IPS-15b (cell line): ENCODE data around the gene ADAMTSL3.

Experiments
- H3K27me3 ChIP-seq: one replicate; pipeline ENCODE4 v1.6.1; 2013; ENCODE audit warnings: low read length; ENCODE audit not compliant: control insufficient read depth, insufficient read depth
- H3K36me3 ChIP-seq: one replicate; pipeline ENCODE4 v1.6.1; 2013; ENCODE audit warnings: low read length; ENCODE audit not compliant: control insufficient read depth, insufficient read depth
- H3K4me1 ChIP-seq: one replicate; pipeline ENCODE4 v1.6.1; 2013; ENCODE audit warnings: mild to moderate bottlenecking, low read length; ENCODE audit not compliant: control insufficient read depth, insufficient read depth
- H3K4me3 ChIP-seq: one replicate; pipeline ENCODE4 v1.5.1; 2013; ENCODE audit warnings: low read depth, low read length
- H3K9ac ChIP-seq: one replicate; pipeline ENCODE4 v1.6.1; 2013; ENCODE audit warnings: low read depth, mild to moderate bottlenecking, low read length
- H3K9me3 ChIP-seq: one replicate; pipeline ENCODE4 v1.6.1; 2013; ENCODE audit warnings: mild to moderate bottlenecking, low read length; ENCODE audit not compliant: control insufficient read depth, insufficient read depth

ADAMTSL3 gene

DNA sequence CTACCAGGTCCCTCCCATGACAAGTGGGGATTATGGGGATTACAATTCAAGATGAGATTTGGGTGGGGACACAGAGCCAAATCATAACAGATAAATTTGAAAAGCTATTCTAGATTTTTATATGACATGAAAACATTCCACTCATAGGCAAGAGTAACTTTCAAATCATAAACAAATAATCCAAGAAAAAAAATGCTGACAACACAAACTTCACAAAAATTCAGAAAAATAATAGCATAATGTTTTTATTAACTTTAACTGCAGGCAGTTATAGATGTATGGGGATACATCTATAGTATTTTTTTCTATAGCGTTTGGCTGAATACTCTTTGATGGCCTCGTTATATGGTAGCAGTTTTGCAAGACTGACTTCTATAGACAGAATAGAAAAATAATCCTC lies 243.1 kb downstream of the ADAMTSL3 start:
- Histone ChIP-seq H3K27me3 (no peaks in the 10 kb centered on the region), H3K36me3 (no peaks in the 10 kb centered on the region), H3K9ac (no peak overlapping the region), H3K4me3 (no peak overlapping the region), H3K4me1 (no peaks in the 10 kb centered on the region), H3K9me3 (no peaks in the 10 kb centered on the region)

DNA sequence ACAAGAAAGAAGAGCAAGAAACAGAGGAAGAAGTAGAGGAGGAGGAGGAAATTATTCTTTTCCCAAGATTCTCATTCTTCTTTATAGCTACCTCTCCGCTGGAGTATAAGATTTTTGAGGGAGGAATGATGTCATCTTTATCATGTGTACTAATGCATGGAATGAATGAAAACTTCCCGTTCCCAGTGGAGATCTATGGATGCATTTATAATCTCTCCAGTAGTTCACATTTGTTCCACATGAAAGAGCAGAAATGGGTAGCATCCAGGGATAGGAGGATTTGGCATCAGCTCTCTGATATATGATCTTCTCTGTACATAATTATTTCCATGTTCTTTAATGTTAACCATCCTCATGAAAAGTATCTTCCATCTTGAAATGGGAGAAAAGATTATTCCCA lies 244.4 kb downstream of the ADAMTSL3 start:
- no peaks in the 10 kb centered on the region for H3K36me3 ChIP-seq
- H3K9me3 ChIP-seq = no peaks in the 10 kb centered on the region
- H3K4me3 ChIP-seq = no peak overlapping the region
- no peaks in the 10 kb centered on the region for H3K4me1 ChIP-seq
- H3K27me3 ChIP-seq = no peaks in the 10 kb centered on the region
- no peak overlapping the region for H3K9ac ChIP-seq

GRCh38 chr15:83899670-83900069 lies 245.7 kb downstream of the ADAMTSL3 start:
- no peaks in the 10 kb centered on the region for H3K4me1 ChIP-seq
- H3K9me3 ChIP-seq = no peaks in the 10 kb centered on the region
- no peak overlapping the region for H3K4me3 ChIP-seq
- no peak overlapping the region for H3K9ac ChIP-seq
- no peaks in the 10 kb centered on the region for H3K36me3 ChIP-seq
- H3K27me3 ChIP-seq = no peaks in the 10 kb centered on the region

DNA sequence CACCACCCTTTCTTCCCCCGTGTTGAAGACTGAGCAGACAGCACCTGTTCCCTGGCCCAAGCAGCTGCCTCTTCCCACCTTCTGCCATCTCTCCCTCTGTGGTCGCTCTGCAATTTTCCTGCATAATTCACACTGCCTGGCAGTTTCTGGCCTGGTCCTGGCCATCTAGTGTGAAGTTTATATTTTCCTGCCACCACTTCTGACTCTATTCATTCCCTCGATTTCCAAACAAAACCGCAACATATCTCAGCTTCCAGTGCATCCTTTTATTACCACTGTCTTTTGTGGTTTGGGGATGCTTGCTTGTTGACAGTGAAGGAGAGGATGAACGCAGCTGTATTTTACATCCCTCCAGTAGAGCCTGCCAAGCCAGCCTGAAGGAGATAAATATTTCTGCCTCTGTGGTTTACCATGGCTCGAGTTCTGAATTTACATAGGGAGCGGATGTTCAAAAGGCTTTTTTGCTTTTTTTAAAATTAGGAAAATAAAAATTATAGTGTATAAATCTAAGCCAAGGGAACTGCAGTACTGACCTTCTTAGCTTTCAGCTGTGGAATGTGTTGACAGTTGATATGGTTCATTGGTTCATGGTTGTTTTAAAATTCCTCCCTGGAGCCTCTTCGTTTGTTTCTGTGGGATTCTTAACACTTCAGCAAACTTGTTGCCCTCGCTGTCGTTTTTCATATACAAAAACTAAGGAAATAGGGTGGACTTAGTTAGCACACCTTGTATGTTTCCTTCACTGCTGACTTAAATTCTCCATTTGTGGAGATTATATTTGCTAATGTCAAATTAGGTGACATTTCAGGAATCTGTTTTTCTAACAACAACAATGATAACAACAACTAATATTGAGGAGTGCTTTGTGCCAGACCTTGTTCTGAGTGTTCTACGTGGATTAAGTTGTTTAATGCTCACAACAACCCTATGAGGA lies 250.5 kb downstream of the ADAMTSL3 start:
- no peak overlapping the region for H3K9ac ChIP-seq
- no peaks in the 10 kb centered on the region for H3K9me3 ChIP-seq
- no peaks in the 10 kb centered on the region for H3K4me1 ChIP-seq
- H3K36me3 ChIP-seq = no peaks in the 10 kb centered on the region
- H3K27me3 ChIP-seq = no peaks in the 10 kb centered on the region
- H3K4me3 ChIP-seq = no peak overlapping the region

DNA sequence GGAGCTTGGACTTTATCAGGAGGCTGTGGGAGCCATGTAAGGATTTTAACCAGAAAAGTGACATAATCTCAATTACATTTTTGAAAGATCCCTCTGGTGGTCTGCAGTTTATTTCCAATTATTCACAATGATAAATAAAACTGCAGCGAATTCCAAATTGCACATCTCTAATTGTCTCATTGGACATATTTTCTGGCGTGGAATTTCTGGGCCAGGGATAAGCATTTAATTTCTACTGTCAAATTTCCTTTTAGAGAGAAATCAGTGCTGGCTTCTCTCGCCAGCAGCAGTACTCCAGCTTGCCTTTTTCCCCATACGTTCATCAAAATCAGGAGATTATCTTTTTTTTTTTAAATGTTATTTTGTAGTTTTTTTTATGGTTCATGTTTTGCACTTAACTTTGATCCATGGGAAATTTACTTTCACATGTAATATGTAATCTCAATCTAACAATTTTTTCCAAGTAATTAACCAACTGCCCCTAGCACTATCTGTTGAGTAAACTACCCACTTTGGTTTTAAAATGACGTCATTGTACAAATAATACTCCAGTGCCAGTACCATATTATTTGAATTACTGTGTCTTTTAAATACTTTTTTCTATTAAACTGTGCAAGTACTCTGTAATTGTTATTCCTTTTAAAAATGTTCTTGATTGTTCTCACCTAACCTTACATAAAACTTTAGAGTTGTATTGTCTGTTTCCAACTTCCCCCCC lies 251.8 kb downstream of the ADAMTSL3 start:
- no peak overlapping the region for H3K9ac ChIP-seq
- no peak overlapping the region for H3K4me3 ChIP-seq
- no peaks in the 10 kb centered on the region for H3K4me1 ChIP-seq
- no peaks in the 10 kb centered on the region for H3K27me3 ChIP-seq
- H3K9me3 ChIP-seq = no peaks in the 10 kb centered on the region
- H3K36me3 ChIP-seq = no peaks in the 10 kb centered on the region

DNA sequence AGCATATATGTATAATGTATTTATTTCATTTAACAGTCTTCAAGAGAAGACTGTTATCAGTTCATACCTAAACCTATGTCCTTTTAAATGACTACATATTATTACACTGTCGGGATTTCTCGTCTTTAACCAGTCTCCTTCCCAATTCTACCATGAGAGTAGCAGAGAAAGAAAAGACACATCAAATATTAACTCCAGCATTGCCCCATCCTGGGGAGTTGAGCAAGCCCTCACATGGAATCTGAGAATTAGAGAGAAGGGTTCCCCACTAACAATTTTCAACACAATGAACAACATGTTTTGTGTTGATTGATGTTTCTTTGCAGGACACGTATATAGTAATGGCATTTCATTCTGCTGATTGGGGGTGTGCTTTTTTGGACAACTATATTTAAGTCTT lies 257.4 kb downstream of the ADAMTSL3 start:
- Histone ChIP-seq H3K4me3 (no peak overlapping the region), H3K4me1 (no peaks in the 10 kb centered on the region), H3K9ac (no peak overlapping the region), H3K27me3 (no peaks in the 10 kb centered on the region), H3K9me3 (no peaks in the 10 kb centered on the region), H3K36me3 (no peaks in the 10 kb centered on the region)

- Histone ChIP-seq H3K9ac (no peak overlapping the region), H3K9me3 (no peaks in the 10 kb centered on the region), H3K4me1 (no peaks in the 10 kb centered on the region), H3K4me3 (no peak overlapping the region), H3K27me3 (no peaks in the 10 kb centered on the region), H3K36me3 (no peaks in the 10 kb centered on the region)
These were observed 258.4 kb downstream of the ADAMTSL3 start for GRCh38 chr15:83912343-83912742.

GRCh38 chr15:83913034-83913632 lies 259.2 kb downstream of the ADAMTSL3 start:
- Histone ChIP-seq H3K4me3 (no peak overlapping the region), H3K27me3 (no peaks in the 10 kb centered on the region), H3K36me3 (no peaks in the 10 kb centered on the region), H3K9ac (no peak overlapping the region), H3K4me1 (no peaks in the 10 kb centered on the region), H3K9me3 (no peaks in the 10 kb centered on the region)

GRCh38 chr15:83914906-83915305 lies 261.0 kb downstream of the ADAMTSL3 start:
- no peaks in the 10 kb centered on the region for H3K9me3 ChIP-seq
- no peaks in the 10 kb centered on the region for H3K36me3 ChIP-seq
- H3K4me3 ChIP-seq = no peak overlapping the region
- H3K27me3 ChIP-seq = no peaks in the 10 kb centered on the region
- H3K9ac ChIP-seq = no peak overlapping the region
- no peaks in the 10 kb centered on the region for H3K4me1 ChIP-seq

DNA sequence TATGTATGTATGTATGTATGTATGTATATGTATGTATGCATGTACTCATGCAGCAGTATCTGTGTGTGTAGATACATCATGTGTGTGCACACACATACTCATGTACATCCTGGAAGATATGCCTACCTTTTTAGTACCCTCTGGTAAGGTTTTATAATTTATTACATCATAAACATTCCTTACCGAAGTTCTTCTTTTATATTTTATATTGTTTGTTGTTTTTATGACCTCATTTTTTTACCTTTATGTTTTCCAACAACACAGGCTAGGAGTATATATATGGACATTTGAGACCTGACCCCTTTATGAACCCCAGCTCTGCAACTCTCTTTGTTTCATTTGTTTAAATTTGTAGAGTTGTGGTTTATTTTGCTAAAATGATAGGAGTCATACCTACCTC lies 263.5 kb downstream of the ADAMTSL3 start:
- Histone ChIP-seq H3K4me3 (no peak overlapping the region), H3K9ac (no peak overlapping the region), H3K9me3 (no peaks in the 10 kb centered on the region), H3K4me1 (no peaks in the 10 kb centered on the region), H3K27me3 (no peaks in the 10 kb centered on the region), H3K36me3 (no peaks in the 10 kb centered on the region)

GRCh38 chr15:83918011-83918410 lies 264.1 kb downstream of the ADAMTSL3 start:
- H3K4me3 ChIP-seq = no peak overlapping the region
- no peaks in the 10 kb centered on the region for H3K4me1 ChIP-seq
- H3K9me3 ChIP-seq = no peaks in the 10 kb centered on the region
- H3K27me3 ChIP-seq = no peaks in the 10 kb centered on the region
- no peaks in the 10 kb centered on the region for H3K36me3 ChIP-seq
- no peak overlapping the region for H3K9ac ChIP-seq
